Heart left ventricle (tissue), 13 donors: Measurements from ENCODE around the gene GADL1.

ENCODE experiments used
- POLR2A ChIP-seq, 2 donors: fragments of 450-650 bp; IDR thresholded peaks; one replicate each; pipeline ENCODE4 v1.6.1; 2017; ENCODE audit warnings: antibody characterized with exemption in 2 of 2, mild to moderate bottlenecking in 2 of 2, moderate library complexity in 2 of 2
- TF ChIP-seq, protein P1 (sequence below), 12 donors: fragments of 200-600 bp; sonication (generic) in 4 of 12; IDR thresholded peaks; one replicate each; pipeline versions ENCODE4 v1.5.0 to v1.8.0; 2018 to 2022; ENCODE audit warnings: antibody characterized with exemption in 12 of 12, mild to moderate bottlenecking in 5 of 12
- donor health status: ischemic (EF 13 %, LVEDD 7.1; RV severe dilation, severe dysfunction).
- donor health status: DM: no; HTN: yes; CAD: no.
- donor health status: DM: no; HTN: no; CAD: no.
- donor health status: ischemic (EF 25% LVEDD 6.9; RV normal size, moderate dysfunction).
- donor health status: ischemic (EF 25% LVEDD 5.7; RV mildly dilated, moderate dysfunction).
- donor health status: ischemic (EF 35%, LVEDD 5.7; RV mildly dilated, moderate dysfunction).
- donor health status: nonischemic (EF 11% LVEDD 7.7; RV severe dilation, severe dysfunction).
- donor health status: DM: yes; HTN: yes; CAD: no.
- donor health status: PGD.
- donor health status: ischemic (EF 29% LVEDD 5.4; RV normal size, mild dysfunction).
- donor health status: nonischemic (EF 23%, LVEDD 6.1; RV moderate dilation, normal function).

DNA sequence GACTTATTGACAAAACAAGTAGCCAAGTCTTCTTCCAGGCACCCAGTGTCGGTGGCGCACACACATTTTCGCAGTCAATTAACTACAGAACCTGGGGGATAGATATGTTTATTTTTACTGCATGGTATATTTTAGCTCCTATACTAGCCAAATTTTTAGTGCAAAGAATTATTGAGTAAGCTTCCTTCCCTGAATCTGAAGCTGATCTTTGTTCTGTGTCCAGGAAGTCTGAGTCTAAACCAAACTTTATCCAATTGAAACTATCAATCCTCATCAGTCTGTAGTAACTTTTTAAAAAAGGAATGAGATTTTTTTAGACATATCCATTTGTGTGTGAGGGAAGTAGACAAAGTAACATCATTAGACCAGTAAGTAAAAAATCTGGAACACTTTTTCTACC is 133.1 kb downstream of the GADL1 start:
- TF ChIP-seq, protein P1, sequence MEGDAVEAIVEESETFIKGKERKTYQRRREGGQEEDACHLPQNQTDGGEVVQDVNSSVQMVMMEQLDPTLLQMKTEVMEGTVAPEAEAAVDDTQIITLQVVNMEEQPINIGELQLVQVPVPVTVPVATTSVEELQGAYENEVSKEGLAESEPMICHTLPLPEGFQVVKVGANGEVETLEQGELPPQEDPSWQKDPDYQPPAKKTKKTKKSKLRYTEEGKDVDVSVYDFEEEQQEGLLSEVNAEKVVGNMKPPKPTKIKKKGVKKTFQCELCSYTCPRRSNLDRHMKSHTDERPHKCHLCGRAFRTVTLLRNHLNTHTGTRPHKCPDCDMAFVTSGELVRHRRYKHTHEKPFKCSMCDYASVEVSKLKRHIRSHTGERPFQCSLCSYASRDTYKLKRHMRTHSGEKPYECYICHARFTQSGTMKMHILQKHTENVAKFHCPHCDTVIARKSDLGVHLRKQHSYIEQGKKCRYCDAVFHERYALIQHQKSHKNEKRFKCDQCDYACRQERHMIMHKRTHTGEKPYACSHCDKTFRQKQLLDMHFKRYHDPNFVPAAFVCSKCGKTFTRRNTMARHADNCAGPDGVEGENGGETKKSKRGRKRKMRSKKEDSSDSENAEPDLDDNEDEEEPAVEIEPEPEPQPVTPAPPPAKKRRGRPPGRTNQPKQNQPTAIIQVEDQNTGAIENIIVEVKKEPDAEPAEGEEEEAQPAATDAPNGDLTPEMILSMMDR (IDR thresholded peaks at IDR 0.05), result no peak
- TF ChIP-seq POLR2A (IDR thresholded peaks at IDR 0.05), result no peak
